SK-N-SH (cell line): ENCODE results near the gene ATP6V0A1. TPM values are rescaled to one million over a fixed set of nuclear protein-coding genes. Genes with fewer than 3 reads are reported as not detected.

Source experiments
- CTCF ChIA-PET: fragments of 300-600, 350-600 bp; formaldehyde crosslinking; extraction: SDS; loops from one replicate; lab custom pipeline; 2021; lab: Yijun Ruan, JAX
- POLR2A ChIA-PET: fragments of 350-600 bp; sonication (Branson Sonifier 250); formaldehyde crosslinking; extraction: SDS; loops from one replicate; lab custom pipeline; 2020; ENCODE audit warnings: antibody characterized with exemption, inconsistent platforms; lab: Yijun Ruan, JAX
- DNase-seq: peaks from one replicate; pipeline ENCODE4 v3.0.0; 2012
- H2AFZ ChIP-seq: fragments of 200-600 bp; sonication (generic); 2 replicates; pipeline ENCODE4 v1.8.1; 2016; ENCODE audit warnings: antibody characterized with exemption, mild to moderate bottlenecking, low read depth
- H3F3A ChIP-seq: fragments of 200-600 bp; sonication (generic); replicated peaks from 2 replicates; pipeline ENCODE3; 2016; ENCODE audit warnings: antibody characterized with exemption, mild to moderate bottlenecking; ENCODE audit not compliant: insufficient read depth
- H3K27ac ChIP-seq, 2 experiments: fragments of 200-500 bp in 1 of 2; fragments of 200-600 bp in 1 of 2; sonication (Bioruptor generic) in 1 of 2; sonication (generic), shearing (Covaris generic) in 1 of 2; 2 replicates each; pipeline versions ENCODE4 v1.5.1 to v1.6.1; 2014 to 2016; ENCODE audit warnings: low read depth in 2 of 2, inconsistent platforms in 1 of 2, low read length in 1 of 2, mild to moderate bottlenecking in 1 of 2, mixed read lengths in 1 of 2
- H3K27me3 ChIP-seq: fragments of 200-600 bp; sonication (generic), shearing (Covaris generic); 2 replicates; pipeline ENCODE4 v1.6.1; 2016; ENCODE audit warnings: mixed run types; ENCODE audit not compliant: insufficient read depth
- H3K36me3 ChIP-seq, 2 experiments: fragments of 200-500 bp in 1 of 2; fragments of 200-600 bp in 1 of 2; sonication (Bioruptor generic) in 1 of 2; sonication (generic) in 1 of 2; replicated peaks in 1 of 2; 2 replicates each; pipeline versions ENCODE3 to v1.5.1; 2014 to 2016; ENCODE audit warnings: low read length in 1 of 2, mild to moderate bottlenecking in 1 of 2; ENCODE audit not compliant: insufficient read depth in 2 of 2, control insufficient read depth in 1 of 2
- H3K4me1 ChIP-seq, 2 experiments: fragments of 200-500 bp in 1 of 2; fragments of 200-600 bp in 1 of 2; sonication (Bioruptor generic) in 1 of 2; sonication (generic), shearing (Covaris generic) in 1 of 2; 2 replicates each; pipeline versions ENCODE4 v1.5.1 to v1.6.1; 2014 to 2016; ENCODE audit warnings: low read depth in 1 of 2, low read length in 1 of 2, mixed run types in 1 of 2; ENCODE audit not compliant: insufficient read depth in 2 of 2, control insufficient read depth in 1 of 2
- H3K4me2 ChIP-seq: fragments of 200-600 bp; sonication (generic), shearing (Covaris generic); 2 replicates; pipeline ENCODE4 v1.6.1; 2017; ENCODE audit warnings: mixed run types
- H3K4me3 ChIP-seq, 2 experiments: fragments of 200-500 bp in 1 of 2; fragments of 200-600 bp in 1 of 2; sonication (Bioruptor generic) in 1 of 2; sonication (generic), shearing (Covaris generic) in 1 of 2; 2 replicates each; pipeline versions ENCODE4 v1.5.1 to v1.8.1; 2014 to 2016; ENCODE audit warnings: low read depth in 2 of 2, inconsistent platforms in 1 of 2, low read length in 1 of 2, mild to moderate bottlenecking in 1 of 2, mixed read lengths in 1 of 2, moderate library complexity in 1 of 2
- H3K79me2 ChIP-seq: fragments of 200-600 bp; sonication (generic); 2 replicates; pipeline ENCODE4 v1.8.1; 2017; ENCODE audit warnings: mild to moderate bottlenecking; ENCODE audit not compliant: insufficient read depth
- H3K9ac ChIP-seq: fragments of 200-600 bp; sonication (generic); 2 replicates; pipeline ENCODE4 v1.6.1; 2017; ENCODE audit warnings: mixed run types
- H3K9me2 ChIP-seq: fragments of 200-600 bp; sonication (generic); 2 replicates; pipeline ENCODE4 v1.6.1; 2017; ENCODE audit warnings: mixed run types
- H3K9me3 ChIP-seq: fragments of 200-600 bp; sonication (generic); 2 replicates; pipeline ENCODE4 v1.6.1; 2017; ENCODE audit warnings: mixed run types, mild to moderate bottlenecking, moderate library complexity
- H4K20me1 ChIP-seq: fragments of 200-600 bp; sonication (generic); 2 replicates; pipeline ENCODE4 v1.6.1; 2017; ENCODE audit warnings: mild to moderate bottlenecking, mixed run types; ENCODE audit not compliant: insufficient read depth
- ELF1 ChIP-seq: IDR thresholded peaks from 2 replicates; pipeline ENCODE4 v1.4.0; 2012
- EP300 ChIP-seq, 2 experiments: IDR thresholded peaks; 2 replicates each; pipeline versions ENCODE4 v1.4.0 to v1.6.1; 2012; ENCODE audit warnings: borderline replicate concordance in 1 of 2, low read depth in 1 of 2, low read length in 1 of 2
- FOSL2 ChIP-seq: IDR thresholded peaks from 2 replicates; pipeline ENCODE4 v1.4.0; 2012; ENCODE audit warnings: low read depth, mild to moderate bottlenecking, moderate library complexity, borderline replicate concordance
- FOXJ3 ChIP-seq: sonication (generic); formaldehyde crosslinking; IDR thresholded peaks from 2 replicates; pipeline ENCODE4 v1.5.1; 2020; ENCODE audit warnings: mild to moderate bottlenecking, missing genetic modification reagents
- FOXM1 ChIP-seq: IDR thresholded peaks from 2 replicates; pipeline ENCODE4 v1.4.0; 2012; ENCODE audit warnings: low read depth, mild to moderate bottlenecking
- GABPA ChIP-seq: IDR thresholded peaks from 2 replicates; pipeline ENCODE4 v1.4.0; 2012; ENCODE audit warnings: low read depth, mild to moderate bottlenecking
- GATA2 ChIP-seq: sonication (generic); formaldehyde crosslinking; IDR thresholded peaks from 2 replicates; pipeline ENCODE4 v1.5.0; 2020; ENCODE audit warnings: mild to moderate bottlenecking, missing genetic modification reagents
- IRF3 ChIP-seq: fragments of 150-350 bp; IDR thresholded peaks from 2 replicates; pipeline ENCODE4 v1.6.1; 2016; ENCODE audit warnings: mild to moderate bottlenecking, low read depth, low read length
- JUND ChIP-seq: IDR thresholded peaks from 2 replicates; pipeline ENCODE4 v1.4.0; 2012
- MEF2A ChIP-seq: IDR thresholded peaks from 2 replicates; pipeline ENCODE4 v1.4.0; 2012; ENCODE audit warnings: low read depth, borderline replicate concordance
- MXI1 ChIP-seq: IDR thresholded peaks from 2 replicates; pipeline ENCODE4 v1.6.1; 2012; ENCODE audit warnings: mild to moderate bottlenecking, low read depth, low read length, improper control_type of control experiment
- NFIC ChIP-seq: IDR thresholded peaks from 2 replicates; pipeline ENCODE4 v1.4.0; 2012; ENCODE audit warnings: borderline replicate concordance
- RCOR1 ChIP-seq: fragments of 150-350 bp; IDR thresholded peaks from 2 replicates; pipeline ENCODE4 v1.6.1; 2017; ENCODE audit warnings: antibody characterized with exemption, low read length
- REST ChIP-seq: IDR thresholded peaks from 2 replicates; pipeline ENCODE4 v1.6.1; 2012; ENCODE audit warnings: mild to moderate bottlenecking, low read depth, low read length, moderate library complexity
- RFX5 ChIP-seq: IDR thresholded peaks from 2 replicates; pipeline ENCODE4 v1.6.1; 2012; ENCODE audit warnings: mild to moderate bottlenecking, improper control_type of control experiment, low read length
- RXRA ChIP-seq: IDR thresholded peaks from 2 replicates; pipeline ENCODE4 v1.4.0; 2012; ENCODE audit warnings: low read depth, mild to moderate bottlenecking, borderline replicate concordance
- TAF1 ChIP-seq: IDR thresholded peaks from 2 replicates; pipeline ENCODE4 v1.6.1; 2012; ENCODE audit warnings: low read depth, mild to moderate bottlenecking, low read length, moderate library complexity, borderline replicate concordance
- TEAD4 ChIP-seq: IDR thresholded peaks from 2 replicates; pipeline ENCODE4 v1.4.0; 2012; ENCODE audit warnings: mild to moderate bottlenecking, borderline replicate concordance; ENCODE audit not compliant: insufficient read depth
- USF1 ChIP-seq: IDR thresholded peaks from 2 replicates; pipeline ENCODE4 v1.4.0; 2012; ENCODE audit warnings: low read depth, borderline replicate concordance
- WGBS: methylation state at CpG from one replicate; pipeline ENCODE4 v1.1.6; 2017; ENCODE audit warnings: low lambda C conversion rate; 5-methylcytosine and 5-hydroxymethylcytosine counted together
- polyA plus RNA-seq, 3 experiments: library from polyadenylated mRNA; depleted of rRNA; stranded (reverse); fragments of >200 nt; gene quantifications; 2 replicates each; pipeline ENCODE4 v1.2.3, GENCODE V29; 2012

ATP6V0A1 gene
- polyA plus RNA-seq, 1 of the 3 experiments (the other 2 are of a cell fraction) = 31.7 TPM

GRCh38 chr17:42513686-42514085, 55.0 kb downstream of the ATP6V0A1 start:
- Histone ChIP-seq H3K9me2 (no peaks in the 10 kb centered on the region), H3K27me3 (no peaks in the 10 kb centered on the region), H3K9ac (no peak overlapping the region), H3F3A (peaks cover 14% of the 10 kb centered on the region), H3K4me2 (no peak overlapping the region), H3K36me3 (peaks cover 0 to 20% of the 10 kb centered on the region in 2 experiments), H3K4me3 (no peak overlapping the region), H3K79me2 (no peaks in the 10 kb centered on the region), H4K20me1 (no peaks in the 10 kb centered on the region), H3K9me3 (no peaks in the 10 kb centered on the region), H2AFZ (no peak overlapping the region), H3K27ac (no peak overlapping the region), H3K4me1 (peaks cover 13% of the 10 kb centered on the region in 2 experiments)
- WGBS = 92% methylated on average over 11 of the region's 11 CpGs
- TF ChIP-seq RCOR1 (no peak), IRF3 (no peak), FOSL2 (no peak), GABPA (no peak), TEAD4 (no peak), USF1 (no peak), FOXM1 (no peak), MXI1 (no peak), FOXJ3 (CRISPR knock-in tag) (no peak), RFX5 (no peak), EP300 (IDR thresholded peaks at IDR 0.05; ENCODE audit: borderline replicate concordance in 1 of 2, low read depth in 1 of 2, low read length in 1 of 2) (no peak), NFIC (no peak), ELF1 (no peak), GATA2 (CRISPR knock-in tag) (no peak), RXRA (no peak), REST (no peak), MEF2A (no peak), JUND (no peak), TAF1 (no peak)
- ChIA-PET POLR2A (interaction anchor here (1.3 kb wide), 1 partner anchor 22 kb away, joined by 3 read pairs; the partner anchor contains the start of gene NAGLU), CTCF (interaction anchor here (3.1 to 7.9 kb wide), 2 partner anchors 13 to 17 kb away, joined by 17 to 83 read pairs; no protein-coding TSS in a partner anchor)
- no peak for DNase-seq
